Endothelial cell (in vitro differentiated cells): ENCODE results near the gene SELENOM. TPM values are rescaled to one million over a fixed set of nuclear protein-coding genes. Genes with fewer than 3 reads are reported as not detected.

Experiments
- DNase-seq: peaks from one replicate; pipeline ENCODE4 v3.0.0; 2021; ENCODE audit warnings: low spot score
- H3K27ac Mint-ChIP-seq: one replicate; pipeline ENCODE4 v1.8.0; 2021; ENCODE audit warnings: mixed read lengths, inconsistent platforms; ENCODE audit not compliant: unreplicated experiment
- H3K27me3 Mint-ChIP-seq: one replicate; pipeline ENCODE4 v1.8.0; 2021; ENCODE audit warnings: mild to moderate bottlenecking, moderate library complexity, mixed read lengths, inconsistent platforms; ENCODE audit not compliant: unreplicated experiment
- H3K36me3 Mint-ChIP-seq: one replicate; pipeline ENCODE4 v1.8.0; 2021; ENCODE audit warnings: mild to moderate bottlenecking, low read depth, mixed read lengths, inconsistent platforms; ENCODE audit not compliant: unreplicated experiment
- H3K4me1 Mint-ChIP-seq: one replicate; pipeline ENCODE4 v1.8.0; 2021; ENCODE audit warnings: mild to moderate bottlenecking, mixed read lengths, inconsistent platforms; ENCODE audit not compliant: unreplicated experiment
- H3K4me3 Mint-ChIP-seq: one replicate; pipeline ENCODE4 v1.8.0; 2021; ENCODE audit warnings: mild to moderate bottlenecking, mixed read lengths, inconsistent platforms; ENCODE audit not compliant: unreplicated experiment
- H3K9me3 Mint-ChIP-seq: one replicate; pipeline ENCODE4 v1.8.0; 2021; ENCODE audit warnings: mixed read lengths, inconsistent platforms; ENCODE audit not compliant: unreplicated experiment
- CTCF ChIP-seq: fragments of 200-600 bp; sonication (generic); IDR thresholded peaks from one replicate; pipeline ENCODE4 v1.5.0; 2021; ENCODE audit warnings: antibody characterized with exemption; ENCODE audit not compliant: unreplicated experiment
- total RNA-seq: library from RNA; stranded (reverse); fragmentation: NEBNext Ultra II Directional; extraction: Animal tissue kit (Norgen Biotek cat#: 25700); gene quantifications from one replicate; pipeline ENCODE4 v1.2.1, GENCODE V29; 2021; ENCODE audit not compliant: unreplicated experiment

SELENOM gene
- total RNA-seq, 1 donor from 2014 or later = 35.4 TPM

GRCh38 chr22:31136155-31136554 is 28.8 kb upstream of the SELENOM start:
- no peaks in the 10 kb centered on the region for H3K9me3 Mint-ChIP-seq
- H3K27me3 Mint-ChIP-seq = peaks cover 1% of the 10 kb centered on the region
- H3K4me1 Mint-ChIP-seq = peaks cover 5% of the 10 kb centered on the region
- peaks cover 4% of the 10 kb centered on the region for H3K36me3 Mint-ChIP-seq
- H3K27ac Mint-ChIP-seq = no peak overlapping the region
- TF ChIP-seq CTCF = no peak
- no peak for DNase-seq
- no peak overlapping the region for H3K4me3 Mint-ChIP-seq

- Mint-ChIP-seq H3K36me3 (peaks cover 4% of the 10 kb centered on the region), H3K4me1 (peaks cover 5% of the 10 kb centered on the region), H3K4me3 (no peak overlapping the region), H3K27me3 (peaks cover 1% of the 10 kb centered on the region), H3K9me3 (no peaks in the 10 kb centered on the region), H3K27ac (no peak overlapping the region)
- TF ChIP-seq CTCF = no peak
- DNase-seq = no peak
These were observed 28.3 kb upstream of the SELENOM start for GRCh38 chr22:31135706-31136105.

- no peak overlapping the region for H3K4me3 Mint-ChIP-seq
- peaks cover 4% of the 10 kb centered on the region for H3K36me3 Mint-ChIP-seq
- no peak overlapping the region for H3K27ac Mint-ChIP-seq
- peaks cover 2% of the 10 kb centered on the region for H3K4me1 Mint-ChIP-seq
- no peak for TF ChIP-seq CTCF
- H3K27me3 Mint-ChIP-seq = peaks cover 1% of the 10 kb centered on the region
- no peaks in the 10 kb centered on the region for H3K9me3 Mint-ChIP-seq
- DNase-seq = no peak
These were observed 27.3 kb upstream of the SELENOM start for GRCh38 chr22:31134688-31135087.

- no peaks in the 10 kb centered on the region for H3K4me1 Mint-ChIP-seq
- no peak for TF ChIP-seq CTCF
- no peak overlapping the region for H3K4me3 Mint-ChIP-seq
- peaks cover 1% of the 10 kb centered on the region for H3K27me3 Mint-ChIP-seq
- H3K36me3 Mint-ChIP-seq = peaks cover 4% of the 10 kb centered on the region
- no peak for DNase-seq
- no peak overlapping the region for H3K27ac Mint-ChIP-seq
- H3K9me3 Mint-ChIP-seq = no peaks in the 10 kb centered on the region
These were observed 26.5 kb upstream of the SELENOM start for GRCh38 chr22:31133911-31134310.

- no peak for DNase-seq
- Mint-ChIP-seq H3K9me3 (no peaks in the 10 kb centered on the region), H3K27ac (no peak overlapping the region), H3K27me3 (no peaks in the 10 kb centered on the region), H3K4me1 (no peaks in the 10 kb centered on the region), H3K4me3 (no peak overlapping the region), H3K36me3 (no peaks in the 10 kb centered on the region)
- no peak for TF ChIP-seq CTCF
These were observed 23.5 kb upstream of the SELENOM start for GRCh38 chr22:31130873-31131272.
